SH-SY5Y (cell line): ENCODE measurements around the gene HERC2.

Experiments used
- GATA2 ChIP-seq: IDR thresholded peaks from 2 replicates; pipeline ENCODE4 v1.6.1; 2011; ENCODE audit warnings: mild to moderate bottlenecking, low read depth, low read length
- GATA3 ChIP-seq: IDR thresholded peaks from 2 replicates; pipeline ENCODE4 v1.6.1; 2011; ENCODE audit warnings: low read depth, mild to moderate bottlenecking, low read length, moderate library complexity

DNA sequence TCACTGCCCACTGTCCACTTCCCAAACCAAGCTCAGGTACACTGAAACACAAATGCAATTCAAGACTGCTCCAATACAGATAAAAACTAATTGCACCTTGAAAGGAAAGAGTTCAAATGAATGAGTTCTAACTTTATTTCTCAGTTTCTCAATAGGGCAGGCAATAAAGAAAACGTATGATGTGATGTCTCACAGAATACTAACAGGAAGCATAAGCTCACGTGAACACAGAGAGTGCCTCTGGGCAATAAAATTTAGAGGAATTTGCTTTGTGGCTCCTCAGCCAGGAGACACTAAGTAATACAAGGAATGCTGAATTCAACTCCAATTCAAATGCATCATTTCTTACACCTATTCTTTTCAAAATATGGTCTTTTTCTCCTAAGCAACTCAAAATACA lies 140.6 kb downstream of the HERC2 start:
- TF ChIP-seq GATA2 (no peak), GATA3 (no peak)
